ENCODE data around the gene ZMYND10. TPM values are rescaled to one million over a fixed set of nuclear protein-coding genes. Genes with fewer than 3 reads are reported as not detected.
A peak's percentile ranks its signal among the peaks of the same experiment; 100 is the strongest.

ZMYND10 gene
- total RNA-seq, 1 experiment from 2014 or later: 1.4 TPM

- Histone ChIP-seq H3K4ac (ENCODE audit: low read depth, low read length) (no peak overlapping the region), H2AK5ac (ENCODE audit: insufficient read length, low read length) (no peak overlapping the region), H3K9ac (ENCODE audit: extremely low read depth, insufficient read length, low read length) (no peak overlapping the region), H4K5ac (ENCODE audit: insufficient read length, low read depth, low read length) (no peak overlapping the region), H4K91ac (ENCODE audit: insufficient read length, low read depth, low read length) (no peak overlapping the region), H4K20me1 (ENCODE audit: control insufficient read depth, insufficient read depth, insufficient read length) (no peaks in the 10 kb centered on the region), H3K18ac (ENCODE audit: insufficient read length, low read depth, low read length) (no peak overlapping the region), H3K79me1 (ENCODE audit: insufficient read depth, low read depth, low read length, poor library complexity, severe bottlenecking) (no peaks in the 10 kb centered on the region), H2BK5ac (ENCODE audit: insufficient read length, low read length) (no peak overlapping the region), H4K8ac (replicated peaks; ENCODE audit: insufficient read length, low read depth, low read length) (no peak overlapping the region), H3K9me3 (ENCODE audit: control insufficient read depth, low read depth, low read length) (no peaks in the 10 kb centered on the region), H2BK15ac (ENCODE audit: low read depth, low read length) (no peak overlapping the region), H3K23ac (ENCODE audit: insufficient read length, low read depth, low read length) (no peak overlapping the region), H3T11ph (ENCODE audit: low read length) (no peak overlapping the region), H3K56ac (ENCODE audit: insufficient read length, low read depth, low read length) (no peak overlapping the region), H2BK120ac (ENCODE audit: low read depth, low read length, poor library complexity, severe bottlenecking) (no peak overlapping the region), H3K79me2 (ENCODE audit: insufficient read depth, low read length) (peaks cover 5% of the 10 kb centered on the region; the same call in 1 of the 2 replicates), H3K27ac (ENCODE audit: insufficient read length, low read depth, low read length) (no peak overlapping the region), H3K4me2 (ENCODE audit: insufficient read depth, insufficient read length, low read length) (no peak overlapping the region), H2BK20ac (ENCODE audit: low read depth, low read length, poor library complexity, severe bottlenecking) (no peak overlapping the region), H3K23me2 (ENCODE audit: insufficient read length, low read depth, low read length, poor library complexity, severe bottlenecking) (peaks cover 17% of the 10 kb centered on the region), H3K14ac (ENCODE audit: insufficient read depth, low read length) (no peak overlapping the region), H3K27me3 (ENCODE audit: insufficient read depth, low read length) (peaks cover 1% of the 10 kb centered on the region; the same call in 1 of the 2 replicates), H3K4me1 (ENCODE audit: insufficient read depth, low read length) (no peaks in the 10 kb centered on the region; the same call in 1 of the 2 replicates), H2BK12ac (ENCODE audit: insufficient read length, low read depth, low read length) (no peak overlapping the region), H2AFZ (ENCODE audit: low read length) (no peak overlapping the region)
- no CpG with 5 or more reads among the region's 5 CpGs for WGBS (ENCODE audit: extremely low coverage, insufficient read length, low lambda C conversion rate)
- H3K27ac Mint-ChIP-seq: peak overlapping the region in 2 of 3 experiments; percentile 75 to 77; a peak in 2 of 7 replicates
- H3K9me3 Mint-ChIP-seq: no peaks in the 10 kb centered on the region; a peak in 1 of 5 replicates
- no peak for DNase-seq
- peaks cover 11 to 45% (median 43%) of the 10 kb centered on the region in 3 experiments for H3K36me3 Mint-ChIP-seq (ENCODE audit: insufficient read depth in 1 of 3, low read depth in 3 of 3)
- H3K4me3 Mint-ChIP-seq: peak overlapping the region in 1 of 2 experiments; percentile 38; a peak in 1 of 5 replicates
- no peak for TF ChIP-seq CTCF (conservative IDR thresholded peaks at IDR 0.05)
- H3K4me1 Mint-ChIP-seq: peaks cover 23 to 32% of the 10 kb centered on the region in 2 experiments
- peaks cover 17% of the 10 kb centered on the region for H3K27me3 Mint-ChIP-seq (ENCODE audit: low read depth)
Measured at GRCh38 chr3:50334339-50335075, 11.0 kb downstream of the ZMYND10 start.
